GM18519 (cell line): Measurements from ENCODE around the gene SOCS4.
A peak's percentile ranks its signal among the peaks of the same experiment; 100 is the strongest.

ENCODE experiments used
- ATAC-seq: cut with Tn5 transposase; IDR thresholded peaks from one replicate; pipeline ENCODE4 v1.9.1; 2021; ENCODE audit warnings: mild to moderate bottlenecking, moderate library complexity; ENCODE audit not compliant: unreplicated experiment, low FRiP score

SOCS4 gene

GRCh38 chr14:55084401-55085059 lies 57.5 kb downstream of the SOCS4 start:
- no peak for ATAC-seq

GRCh38 chr14:55085060-55085660 lies 58.1 kb downstream of the SOCS4 start:
- no peak for ATAC-seq

- no peak for ATAC-seq
These were observed 59.9 kb downstream of the SOCS4 start for GRCh38 chr14:55086938-55087337.

GRCh38 chr14:55088356-55088755 lies 61.3 kb downstream of the SOCS4 start:
- no peak for ATAC-seq

- ATAC-seq, result no peak
These were observed 65.3 kb downstream of the SOCS4 start for GRCh38 chr14:55092341-55092740.

GRCh38 chr14:55094292-55095157 lies 67.5 kb downstream of the SOCS4 start:
- ATAC-seq, result no peak

- peak; percentile 62 for ATAC-seq
These were observed 71.0 kb downstream of the SOCS4 start for GRCh38 chr14:55097881-55098560.

- ATAC-seq, result no peak
These were observed 71.5 kb downstream of the SOCS4 start for GRCh38 chr14:55098561-55098898.
